HepG2 (cell line): ENCODE results near the gene CPNE1. TPM values are rescaled to one million over a fixed set of nuclear protein-coding genes. Genes with fewer than 3 reads are reported as not detected.
A peak's percentile ranks its signal among the peaks of the same experiment; 100 is the strongest.

Experiments used
- ATF1 ChIP-seq: IDR thresholded peaks from 2 replicates; pipeline ENCODE4 v1.6.1; 2016; ENCODE audit warnings: mild to moderate bottlenecking, control low read depth
- HNRNPK ChIP-seq: fragments of 200-400 bp; formaldehyde crosslinking; IDR thresholded peaks from 2 replicates; pipeline ENCODE4 v1.6.1; 2018; ENCODE audit warnings: low read length, low read depth, moderate library complexity, mild to moderate bottlenecking; ENCODE audit not compliant: poor library complexity, severe bottlenecking
- IRF2 ChIP-seq: IDR thresholded peaks from 2 replicates; pipeline ENCODE4 v1.6.1; 2018; ENCODE audit warnings: missing genetic modification reagents, missing compliant biosample characterization
- POGZ ChIP-seq: sonication (generic); formaldehyde crosslinking; IDR thresholded peaks from 2 replicates; pipeline ENCODE4 v1.4.0; 2020; ENCODE audit warnings: mild to moderate bottlenecking, missing genetic modification reagents
- SAFB2 ChIP-seq: sonication (generic); formaldehyde crosslinking; IDR thresholded peaks from 2 replicates; pipeline ENCODE4 v1.5.1; 2020; ENCODE audit warnings: missing genetic modification reagents, low read depth, mild to moderate bottlenecking, borderline replicate concordance
- SIN3B ChIP-seq: fragments of 150-350 bp; IDR thresholded peaks from 2 replicates; pipeline ENCODE4 v1.6.1; 2014; ENCODE audit warnings: low read length
- ZFP82 ChIP-seq: sonication (generic); formaldehyde crosslinking; IDR thresholded peaks from 2 replicates; pipeline ENCODE4 v1.5.1; 2020; ENCODE audit warnings: mild to moderate bottlenecking, missing genetic modification reagents, borderline replicate concordance
- ZNF530 ChIP-seq: sonication (generic); formaldehyde crosslinking; IDR thresholded peaks from 2 replicates; pipeline ENCODE4 v1.5.0; 2020; ENCODE audit warnings: low read depth, mild to moderate bottlenecking, missing genetic modification reagents
- ZNF709 ChIP-seq: sonication (generic); formaldehyde crosslinking; IDR thresholded peaks from 2 replicates; pipeline ENCODE4 v1.5.0; 2020; ENCODE audit warnings: mild to moderate bottlenecking, missing genetic modification reagents
- polyA plus RNA-seq, 8 experiments: library from polyadenylated mRNA; depleted of rRNA in 3 of 8; stranded (reverse) in 7 of 8; unstranded in 1 of 8; fragments of >200 nt; fragmentation: Illumina TruSeq in 4 of 8; extraction: Trizol in 4 of 8; gene quantifications; 2 replicates each; pipeline versions ENCODE4 v1.2.1 to v1.2.3, GENCODE V29; 2011 to 2016; ENCODE audit warnings: low read depth in 4 of 8, missing spikeins in 1 of 8, mixed read lengths in 1 of 8; ENCODE audit not compliant: insufficient read depth in 1 of 8
- total RNA-seq, 5 experiments: library from RNA; depleted of rRNA; stranded (reverse); fragments of >200 nt; fragmentation: Illumina TruSeq; extraction: Trizol; gene quantifications; 2 replicates each; pipeline ENCODE4 v1.2.3, GENCODE V29; 2016; ENCODE audit warnings: low read depth in 1 of 5
- TF ChIP-seq, protein P1 (sequence below): sonication (generic); formaldehyde crosslinking; IDR thresholded peaks from 2 replicates; pipeline ENCODE4 v1.9.0; 2021; ENCODE audit warnings: missing genetic modification reagents, borderline replicate concordance
- TF ChIP-seq, protein P2 (sequence below): sonication (generic); formaldehyde crosslinking; IDR thresholded peaks from 2 replicates; pipeline ENCODE4 v1.9.0; 2022; ENCODE audit warnings: low read depth, missing genetic modification reagents
- TF ChIP-seq, protein P3 (sequence below), 2 experiments: fragments of 450-650 bp in 1 of 2; sonication (generic) in 1 of 2; formaldehyde crosslinking in 1 of 2; IDR thresholded peaks; 2 replicates each; pipeline versions ENCODE4 v1.6.1 to v1.8.0; 2016 to 2022; ENCODE audit warnings: antibody characterized with exemption in 1 of 2, mild to moderate bottlenecking in 1 of 2, missing genetic modification reagents in 1 of 2
- TF ChIP-seq, protein P4 (sequence below): sonication (generic); IDR thresholded peaks from 2 replicates; pipeline ENCODE4 v1.6.1; 2016; ENCODE audit warnings: low read depth, borderline replicate concordance

Gene CPNE1
- total and polyA plus RNA-seq, 2 of the 13 experiments (the other 11 are each of a cell fraction or from before 2014, with no cell fraction given): 408 to 431 TPM

DNA sequence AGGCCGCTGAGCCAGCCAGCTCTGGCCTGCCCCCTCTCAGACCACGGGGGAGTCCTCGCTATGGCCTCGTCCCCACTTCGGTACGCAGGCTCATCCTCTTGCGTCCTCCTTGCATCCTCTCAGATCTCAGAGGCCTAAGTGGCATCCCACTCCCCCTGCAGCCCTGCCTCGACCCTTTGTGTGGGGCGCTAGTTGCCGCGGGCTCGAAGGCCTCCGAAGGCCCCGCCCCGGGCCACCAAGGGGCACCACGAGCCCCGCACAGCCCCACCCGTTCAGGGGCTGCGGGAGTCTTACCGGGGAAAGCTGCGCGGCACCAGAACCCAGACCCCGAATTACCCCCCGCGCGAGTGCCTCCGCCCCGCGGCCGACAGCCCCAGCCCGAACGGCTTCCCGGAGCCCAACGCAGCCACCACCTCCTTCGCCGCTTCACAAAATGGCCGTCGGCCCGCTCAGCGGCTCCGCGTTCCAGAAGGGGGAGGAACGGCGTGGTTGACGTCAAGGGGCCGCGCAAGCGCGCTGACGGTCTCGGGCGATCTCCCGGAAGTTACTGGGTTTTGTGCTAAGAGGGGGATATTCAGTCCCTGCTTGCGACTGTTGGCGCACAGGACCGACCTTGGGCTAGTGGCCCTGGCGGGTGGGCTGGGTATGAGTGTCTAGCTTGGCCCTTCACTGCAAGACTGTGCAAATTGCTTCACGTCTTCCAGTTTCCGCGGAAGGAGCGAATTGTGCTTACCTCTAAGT is at the start of gene CPNE1, which contains the start of gene RBM12 (continued):
- TF ChIP-seq SAFB2 (CRISPR knock-in tag) (peak; percentile 86; the same call in 1 of the 2 replicates), IRF2 (CRISPR knock-in tag) (peak; percentile 98), ZFP82 (peak; percentile 99), ZNF530 (CRISPR knock-in tag) (no peak; the same call in 1 of the 2 replicates), HNRNPK (peak; percentile 83), POGZ (CRISPR knock-in tag) (peak; percentile 96), ZNF709 (peak; percentile 71; the same call in 1 of the 2 replicates), ATF1 (CRISPR knock-in tag) (peak; percentile 90), SIN3B (peak; percentile 60)
- TF ChIP-seq, protein P1, sequence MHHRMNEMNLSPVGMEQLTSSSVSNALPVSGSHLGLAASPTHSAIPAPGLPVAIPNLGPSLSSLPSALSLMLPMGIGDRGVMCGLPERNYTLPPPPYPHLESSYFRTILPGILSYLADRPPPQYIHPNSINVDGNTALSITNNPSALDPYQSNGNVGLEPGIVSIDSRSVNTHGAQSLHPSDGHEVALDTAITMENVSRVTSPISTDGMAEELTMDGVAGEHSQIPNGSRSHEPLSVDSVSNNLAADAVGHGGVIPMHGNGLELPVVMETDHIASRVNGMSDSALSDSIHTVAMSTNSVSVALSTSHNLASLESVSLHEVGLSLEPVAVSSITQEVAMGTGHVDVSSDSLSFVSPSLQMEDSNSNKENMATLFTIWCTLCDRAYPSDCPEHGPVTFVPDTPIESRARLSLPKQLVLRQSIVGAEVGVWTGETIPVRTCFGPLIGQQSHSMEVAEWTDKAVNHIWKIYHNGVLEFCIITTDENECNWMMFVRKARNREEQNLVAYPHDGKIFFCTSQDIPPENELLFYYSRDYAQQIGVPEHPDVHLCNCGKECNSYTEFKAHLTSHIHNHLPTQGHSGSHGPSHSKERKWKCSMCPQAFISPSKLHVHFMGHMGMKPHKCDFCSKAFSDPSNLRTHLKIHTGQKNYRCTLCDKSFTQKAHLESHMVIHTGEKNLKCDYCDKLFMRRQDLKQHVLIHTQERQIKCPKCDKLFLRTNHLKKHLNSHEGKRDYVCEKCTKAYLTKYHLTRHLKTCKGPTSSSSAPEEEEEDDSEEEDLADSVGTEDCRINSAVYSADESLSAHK (CRISPR knock-in tag): peak; percentile 79; the same call in 1 of the 2 replicates
- TF ChIP-seq, protein P2, sequence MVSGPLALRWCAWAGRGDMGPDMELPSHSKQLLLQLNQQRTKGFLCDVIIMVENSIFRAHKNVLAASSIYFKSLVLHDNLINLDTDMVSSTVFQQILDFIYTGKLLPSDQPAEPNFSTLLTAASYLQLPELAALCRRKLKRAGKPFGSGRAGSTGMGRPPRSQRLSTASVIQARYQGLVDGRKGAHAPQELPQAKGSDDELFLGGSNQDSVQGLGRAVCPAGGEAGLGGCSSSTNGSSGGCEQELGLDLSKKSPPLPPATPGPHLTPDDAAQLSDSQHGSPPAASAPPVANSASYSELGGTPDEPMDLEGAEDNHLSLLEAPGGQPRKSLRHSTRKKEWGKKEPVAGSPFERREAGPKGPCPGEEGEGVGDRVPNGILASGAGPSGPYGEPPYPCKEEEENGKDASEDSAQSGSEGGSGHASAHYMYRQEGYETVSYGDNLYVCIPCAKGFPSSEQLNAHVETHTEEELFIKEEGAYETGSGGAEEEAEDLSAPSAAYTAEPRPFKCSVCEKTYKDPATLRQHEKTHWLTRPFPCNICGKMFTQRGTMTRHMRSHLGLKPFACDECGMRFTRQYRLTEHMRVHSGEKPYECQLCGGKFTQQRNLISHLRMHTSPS (CRISPR knock-in tag): no peak; the same call in none of the 2 replicates
- TF ChIP-seq, protein P3, sequence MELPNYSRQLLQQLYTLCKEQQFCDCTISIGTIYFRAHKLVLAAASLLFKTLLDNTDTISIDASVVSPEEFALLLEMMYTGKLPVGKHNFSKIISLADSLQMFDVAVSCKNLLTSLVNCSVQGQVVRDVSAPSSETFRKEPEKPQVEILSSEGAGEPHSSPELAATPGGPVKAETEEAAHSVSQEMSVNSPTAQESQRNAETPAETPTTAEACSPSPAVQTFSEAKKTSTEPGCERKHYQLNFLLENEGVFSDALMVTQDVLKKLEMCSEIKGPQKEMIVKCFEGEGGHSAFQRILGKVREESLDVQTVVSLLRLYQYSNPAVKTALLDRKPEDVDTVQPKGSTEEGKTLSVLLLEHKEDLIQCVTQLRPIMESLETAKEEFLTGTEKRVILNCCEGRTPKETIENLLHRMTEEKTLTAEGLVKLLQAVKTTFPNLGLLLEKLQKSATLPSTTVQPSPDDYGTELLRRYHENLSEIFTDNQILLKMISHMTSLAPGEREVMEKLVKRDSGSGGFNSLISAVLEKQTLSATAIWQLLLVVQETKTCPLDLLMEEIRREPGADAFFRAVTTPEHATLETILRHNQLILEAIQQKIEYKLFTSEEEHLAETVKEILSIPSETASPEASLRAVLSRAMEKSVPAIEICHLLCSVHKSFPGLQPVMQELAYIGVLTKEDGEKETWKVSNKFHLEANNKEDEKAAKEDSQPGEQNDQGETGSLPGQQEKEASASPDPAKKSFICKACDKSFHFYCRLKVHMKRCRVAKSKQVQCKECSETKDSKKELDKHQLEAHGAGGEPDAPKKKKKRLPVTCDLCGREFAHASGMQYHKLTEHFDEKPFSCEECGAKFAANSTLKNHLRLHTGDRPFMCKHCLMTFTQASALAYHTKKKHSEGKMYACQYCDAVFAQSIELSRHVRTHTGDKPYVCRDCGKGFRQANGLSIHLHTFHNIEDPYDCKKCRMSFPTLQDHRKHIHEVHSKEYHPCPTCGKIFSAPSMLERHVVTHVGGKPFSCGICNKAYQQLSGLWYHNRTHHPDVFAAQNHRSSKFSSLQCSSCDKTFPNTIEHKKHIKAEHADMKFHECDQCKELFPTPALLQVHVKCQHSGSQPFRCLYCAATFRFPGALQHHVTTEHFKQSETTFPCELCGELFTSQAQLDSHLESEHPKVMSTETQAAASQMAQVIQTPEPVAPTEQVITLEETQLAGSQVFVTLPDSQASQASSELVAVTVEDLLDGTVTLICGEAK (IDR thresholded peaks at IDR 0.05): no peak
- TF ChIP-seq, protein P3 (CRISPR knock-in tag; IDR thresholded peaks at IDR 0.05): peak; percentile 83
- TF ChIP-seq, protein P4, sequence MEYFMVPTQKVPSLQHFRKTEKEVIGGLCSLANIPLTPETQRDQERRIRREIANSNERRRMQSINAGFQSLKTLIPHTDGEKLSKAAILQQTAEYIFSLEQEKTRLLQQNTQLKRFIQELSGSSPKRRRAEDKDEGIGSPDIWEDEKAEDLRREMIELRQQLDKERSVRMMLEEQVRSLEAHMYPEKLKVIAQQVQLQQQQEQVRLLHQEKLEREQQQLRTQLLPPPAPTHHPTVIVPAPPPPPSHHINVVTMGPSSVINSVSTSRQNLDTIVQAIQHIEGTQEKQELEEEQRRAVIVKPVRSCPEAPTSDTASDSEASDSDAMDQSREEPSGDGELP: no peak
